ENCODE data around the gene ZNF12.

DNA sequence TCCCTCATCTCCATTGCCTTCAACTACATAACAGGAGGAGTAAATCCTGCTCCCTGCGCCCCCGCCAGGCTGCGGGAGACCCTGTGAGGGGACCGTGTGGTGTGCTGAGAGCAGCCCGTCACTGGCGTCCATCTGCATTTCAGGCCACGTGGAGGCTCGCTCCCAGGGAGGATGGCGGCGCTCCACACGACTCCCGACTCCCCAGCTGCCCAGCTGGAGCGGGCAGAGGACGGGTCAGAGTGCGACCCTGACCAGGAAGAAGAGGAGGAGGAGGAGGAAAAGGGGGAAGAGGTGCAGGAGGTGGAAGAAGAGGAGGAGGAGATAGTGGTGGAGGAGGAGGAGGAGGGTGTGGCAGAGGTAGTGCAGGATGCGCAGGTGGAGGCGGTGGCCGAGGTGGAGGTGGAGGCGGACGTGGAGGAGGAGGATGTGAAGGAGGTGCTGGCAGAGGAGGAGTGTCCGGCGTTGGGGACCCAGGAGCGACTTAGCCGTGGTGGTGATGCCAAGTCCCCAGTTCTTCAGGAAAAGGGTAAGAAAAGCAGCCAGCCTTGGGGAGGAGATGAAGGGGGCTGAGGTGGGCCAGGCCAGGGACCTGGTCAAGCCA, 64.4 kb downstream of the ZNF12 start:
- TF ChIP-seq, protein P1, sequence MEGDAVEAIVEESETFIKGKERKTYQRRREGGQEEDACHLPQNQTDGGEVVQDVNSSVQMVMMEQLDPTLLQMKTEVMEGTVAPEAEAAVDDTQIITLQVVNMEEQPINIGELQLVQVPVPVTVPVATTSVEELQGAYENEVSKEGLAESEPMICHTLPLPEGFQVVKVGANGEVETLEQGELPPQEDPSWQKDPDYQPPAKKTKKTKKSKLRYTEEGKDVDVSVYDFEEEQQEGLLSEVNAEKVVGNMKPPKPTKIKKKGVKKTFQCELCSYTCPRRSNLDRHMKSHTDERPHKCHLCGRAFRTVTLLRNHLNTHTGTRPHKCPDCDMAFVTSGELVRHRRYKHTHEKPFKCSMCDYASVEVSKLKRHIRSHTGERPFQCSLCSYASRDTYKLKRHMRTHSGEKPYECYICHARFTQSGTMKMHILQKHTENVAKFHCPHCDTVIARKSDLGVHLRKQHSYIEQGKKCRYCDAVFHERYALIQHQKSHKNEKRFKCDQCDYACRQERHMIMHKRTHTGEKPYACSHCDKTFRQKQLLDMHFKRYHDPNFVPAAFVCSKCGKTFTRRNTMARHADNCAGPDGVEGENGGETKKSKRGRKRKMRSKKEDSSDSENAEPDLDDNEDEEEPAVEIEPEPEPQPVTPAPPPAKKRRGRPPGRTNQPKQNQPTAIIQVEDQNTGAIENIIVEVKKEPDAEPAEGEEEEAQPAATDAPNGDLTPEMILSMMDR (IDR thresholded peaks at IDR 0.05; ENCODE audit: low read depth, low read length, missing input control), result no peak
- no peak for TF ChIP-seq RAD21 (IDR thresholded peaks at IDR 0.05)
- TF ChIP-seq, protein P2, sequence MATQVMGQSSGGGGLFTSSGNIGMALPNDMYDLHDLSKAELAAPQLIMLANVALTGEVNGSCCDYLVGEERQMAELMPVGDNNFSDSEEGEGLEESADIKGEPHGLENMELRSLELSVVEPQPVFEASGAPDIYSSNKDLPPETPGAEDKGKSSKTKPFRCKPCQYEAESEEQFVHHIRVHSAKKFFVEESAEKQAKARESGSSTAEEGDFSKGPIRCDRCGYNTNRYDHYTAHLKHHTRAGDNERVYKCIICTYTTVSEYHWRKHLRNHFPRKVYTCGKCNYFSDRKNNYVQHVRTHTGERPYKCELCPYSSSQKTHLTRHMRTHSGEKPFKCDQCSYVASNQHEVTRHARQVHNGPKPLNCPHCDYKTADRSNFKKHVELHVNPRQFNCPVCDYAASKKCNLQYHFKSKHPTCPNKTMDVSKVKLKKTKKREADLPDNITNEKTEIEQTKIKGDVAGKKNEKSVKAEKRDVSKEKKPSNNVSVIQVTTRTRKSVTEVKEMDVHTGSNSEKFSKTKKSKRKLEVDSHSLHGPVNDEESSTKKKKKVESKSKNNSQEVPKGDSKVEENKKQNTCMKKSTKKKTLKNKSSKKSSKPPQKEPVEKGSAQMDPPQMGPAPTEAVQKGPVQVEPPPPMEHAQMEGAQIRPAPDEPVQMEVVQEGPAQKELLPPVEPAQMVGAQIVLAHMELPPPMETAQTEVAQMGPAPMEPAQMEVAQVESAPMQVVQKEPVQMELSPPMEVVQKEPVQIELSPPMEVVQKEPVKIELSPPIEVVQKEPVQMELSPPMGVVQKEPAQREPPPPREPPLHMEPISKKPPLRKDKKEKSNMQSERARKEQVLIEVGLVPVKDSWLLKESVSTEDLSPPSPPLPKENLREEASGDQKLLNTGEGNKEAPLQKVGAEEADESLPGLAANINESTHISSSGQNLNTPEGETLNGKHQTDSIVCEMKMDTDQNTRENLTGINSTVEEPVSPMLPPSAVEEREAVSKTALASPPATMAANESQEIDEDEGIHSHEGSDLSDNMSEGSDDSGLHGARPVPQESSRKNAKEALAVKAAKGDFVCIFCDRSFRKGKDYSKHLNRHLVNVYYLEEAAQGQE (IDR thresholded peaks at IDR 0.05), result no peak
- TF ChIP-seq SP1 (IDR thresholded peaks at IDR 0.05), result no peak
- TF ChIP-seq, protein P3, sequence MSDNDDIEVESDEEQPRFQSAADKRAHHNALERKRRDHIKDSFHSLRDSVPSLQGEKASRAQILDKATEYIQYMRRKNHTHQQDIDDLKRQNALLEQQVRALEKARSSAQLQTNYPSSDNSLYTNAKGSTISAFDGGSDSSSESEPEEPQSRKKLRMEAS (IDR thresholded peaks at IDR 0.05), result no peak
- TF ChIP-seq NR2F2 (IDR thresholded peaks at IDR 0.05), result no peak

Measured in liver (tissue), 3 donors.